Esophagus squamous epithelium (tissue), 4 donors: ENCODE measurements around the gene NOS1.

ENCODE experiments used
- POLR2A ChIP-seq, 4 donors: fragments of 450-650 bp; IDR thresholded peaks; one replicate each; pipeline ENCODE4 v1.6.1; 2017; ENCODE audit warnings: antibody characterized with exemption in 4 of 4, mild to moderate bottlenecking in 4 of 4, moderate library complexity in 3 of 4
- TF ChIP-seq, protein P1 (sequence below), 6 experiments: fragments of 450-650 bp in 4 of 6; fragments of 200-600 bp in 2 of 6; sonication (generic) in 2 of 6; IDR thresholded peaks; one replicate each; pipeline ENCODE4 v1.5.1; 2016 to 2019; ENCODE audit warnings: antibody characterized with exemption in 6 of 6, mild to moderate bottlenecking in 4 of 6, moderate library complexity in 4 of 6

- TF ChIP-seq, protein P1, sequence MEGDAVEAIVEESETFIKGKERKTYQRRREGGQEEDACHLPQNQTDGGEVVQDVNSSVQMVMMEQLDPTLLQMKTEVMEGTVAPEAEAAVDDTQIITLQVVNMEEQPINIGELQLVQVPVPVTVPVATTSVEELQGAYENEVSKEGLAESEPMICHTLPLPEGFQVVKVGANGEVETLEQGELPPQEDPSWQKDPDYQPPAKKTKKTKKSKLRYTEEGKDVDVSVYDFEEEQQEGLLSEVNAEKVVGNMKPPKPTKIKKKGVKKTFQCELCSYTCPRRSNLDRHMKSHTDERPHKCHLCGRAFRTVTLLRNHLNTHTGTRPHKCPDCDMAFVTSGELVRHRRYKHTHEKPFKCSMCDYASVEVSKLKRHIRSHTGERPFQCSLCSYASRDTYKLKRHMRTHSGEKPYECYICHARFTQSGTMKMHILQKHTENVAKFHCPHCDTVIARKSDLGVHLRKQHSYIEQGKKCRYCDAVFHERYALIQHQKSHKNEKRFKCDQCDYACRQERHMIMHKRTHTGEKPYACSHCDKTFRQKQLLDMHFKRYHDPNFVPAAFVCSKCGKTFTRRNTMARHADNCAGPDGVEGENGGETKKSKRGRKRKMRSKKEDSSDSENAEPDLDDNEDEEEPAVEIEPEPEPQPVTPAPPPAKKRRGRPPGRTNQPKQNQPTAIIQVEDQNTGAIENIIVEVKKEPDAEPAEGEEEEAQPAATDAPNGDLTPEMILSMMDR (IDR thresholded peaks at IDR 0.05): no peak
- no peak for TF ChIP-seq POLR2A (IDR thresholded peaks at IDR 0.05)
These were observed 42.8 kb downstream of the NOS1 start for GRCh38 chr12:117318591-117318990.
